Lung (tissue), 12 donors: ENCODE results near the gene GPATCH2. TPM values are rescaled to one million over a fixed set of nuclear protein-coding genes. Genes with fewer than 3 reads are reported as not detected.
A peak's percentile ranks its signal among the peaks of the same experiment; 100 is the strongest.

Source experiments
- ATAC-seq: fragments of 200-7000 bp; cut with Tn5 transposase; one replicate; pipeline ENCODE4 v1.9.1; 2020; ENCODE audit warnings: moderate number of reproducible peaks; ENCODE audit not compliant: insufficient read depth, low FRiP score
- DNase-seq, 3 donors: peaks; one replicate each; pipeline ENCODE4 v3.0.0-alpha.2; 2013 to 2017
- H3K27ac ChIP-seq, 2 donors: one replicate each; pipeline ENCODE4 v1.5.1; 2013; ENCODE audit warnings: mild to moderate bottlenecking in 2 of 2, moderate library complexity in 2 of 2, control low read depth in 1 of 2, inconsistent platforms in 1 of 2, low read depth in 1 of 2, low read length in 1 of 2
- H3K27me3 ChIP-seq, 3 donors: one replicate each; pipeline ENCODE4 v1.5.1; 2013; ENCODE audit warnings: low read length in 2 of 3; ENCODE audit not compliant: control insufficient read depth in 3 of 3, insufficient read depth in 3 of 3
- H3K36me3 ChIP-seq, 4 donors: one replicate each; pipeline ENCODE4 v1.5.1; 2013; ENCODE audit warnings: low read length in 4 of 4, mild to moderate bottlenecking in 1 of 4, moderate library complexity in 1 of 4; ENCODE audit not compliant: control insufficient read depth in 4 of 4, insufficient read depth in 4 of 4
- H3K4me1 ChIP-seq, 5 donors: one replicate each; pipeline ENCODE4 v1.5.1; 2013; ENCODE audit warnings: low read length in 5 of 5, mild to moderate bottlenecking in 2 of 5, moderate library complexity in 1 of 5; ENCODE audit not compliant: control insufficient read depth in 5 of 5, insufficient read depth in 5 of 5
- H3K4me3 ChIP-seq: one replicate; pipeline ENCODE4 v1.5.1; 2013; ENCODE audit warnings: mild to moderate bottlenecking, control low read depth, moderate library complexity
- H3K9ac ChIP-seq, 2 donors: one replicate each; pipeline ENCODE4 v1.5.1; 2013; ENCODE audit warnings: low read length in 2 of 2, control low read depth in 1 of 2; ENCODE audit not compliant: insufficient read depth in 1 of 2
- H3K9me3 ChIP-seq, 4 donors: one replicate each; pipeline ENCODE4 v1.5.1; 2013; ENCODE audit warnings: low read length in 3 of 4, mild to moderate bottlenecking in 1 of 4, moderate library complexity in 1 of 4; ENCODE audit not compliant: control insufficient read depth in 4 of 4, insufficient read depth in 3 of 4
- WGBS, 2 donors: extraction: QIAGEN DNeasy Blood & Tissue Kit; methylation state at CpG; one replicate each; pipeline ENCODE4 v1.1.7; 2013; 5-methylcytosine and 5-hydroxymethylcytosine counted together
- polyA plus RNA-seq, 2 donors: library from polyadenylated mRNA; stranded (reverse); fragments of 200-250 nt; gene quantifications; one replicate each; pipeline ENCODE4 v1.2.1, GENCODE V29; 2013
- total RNA-seq, 2 donors: library from RNA; depleted of rRNA in 1 of 2; stranded (reverse); fragments of >200 nt in 1 of 2; gene quantifications; one replicate each; pipeline ENCODE4 v1.2.1, GENCODE V29; 2014 to 2021
- TF ChIP-seq, protein P1 (sequence below): IDR thresholded peaks from 2 replicates; pipeline ENCODE4 v1.5.1; 2012; ENCODE audit warnings: mild to moderate bottlenecking; ENCODE audit errors: control extremely low read depth, extremely low read depth
- donor health status: control.
- donor health status: control.
- donor health status: Bipolar disorder and iron deficiency.
- donor health status: healthy.
- donor health status: DM: yes; HTN: yes; CAD: no.

Gene GPATCH2
- total and polyA plus RNA-seq, 4 donors: 3.2 to 31.0 (median 8.3) TPM

DNA sequence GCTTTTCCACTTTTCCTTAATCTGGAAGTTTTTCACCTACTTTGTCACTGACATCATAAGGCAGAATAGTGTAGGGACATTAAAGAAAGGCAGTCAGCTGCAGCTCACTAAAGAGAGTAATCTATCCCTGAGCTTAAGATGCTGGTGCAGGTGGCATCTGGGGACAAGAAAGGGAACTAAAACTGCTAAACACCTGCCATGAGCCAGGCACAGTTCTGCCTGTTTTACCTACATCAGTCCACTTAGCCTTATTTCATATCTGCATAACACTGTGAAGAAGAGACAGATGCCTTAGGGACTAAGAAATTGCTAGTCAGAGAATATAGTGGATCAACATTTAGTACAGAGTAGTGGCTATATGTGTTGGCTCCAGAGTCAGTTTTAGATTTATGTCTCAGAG is 88.1 kb downstream of the GPATCH2 start:
- ATAC-seq: no peak
- Histone ChIP-seq H3K9ac (no peak overlapping the region), H3K9me3 (peaks cover 0 to 3% (median 0%) of the 10 kb centered on the region in 4 donors), H3K4me1 (no peaks in the 10 kb centered on the region), H3K4me3 (no peak overlapping the region), H3K36me3 (peaks cover 0 to 3% (median under 1%) of the 10 kb centered on the region in 4 donors), H3K27ac (no peak overlapping the region), H3K27me3 (no peaks in the 10 kb centered on the region)
- no peak for DNase-seq
- TF ChIP-seq, protein P1, sequence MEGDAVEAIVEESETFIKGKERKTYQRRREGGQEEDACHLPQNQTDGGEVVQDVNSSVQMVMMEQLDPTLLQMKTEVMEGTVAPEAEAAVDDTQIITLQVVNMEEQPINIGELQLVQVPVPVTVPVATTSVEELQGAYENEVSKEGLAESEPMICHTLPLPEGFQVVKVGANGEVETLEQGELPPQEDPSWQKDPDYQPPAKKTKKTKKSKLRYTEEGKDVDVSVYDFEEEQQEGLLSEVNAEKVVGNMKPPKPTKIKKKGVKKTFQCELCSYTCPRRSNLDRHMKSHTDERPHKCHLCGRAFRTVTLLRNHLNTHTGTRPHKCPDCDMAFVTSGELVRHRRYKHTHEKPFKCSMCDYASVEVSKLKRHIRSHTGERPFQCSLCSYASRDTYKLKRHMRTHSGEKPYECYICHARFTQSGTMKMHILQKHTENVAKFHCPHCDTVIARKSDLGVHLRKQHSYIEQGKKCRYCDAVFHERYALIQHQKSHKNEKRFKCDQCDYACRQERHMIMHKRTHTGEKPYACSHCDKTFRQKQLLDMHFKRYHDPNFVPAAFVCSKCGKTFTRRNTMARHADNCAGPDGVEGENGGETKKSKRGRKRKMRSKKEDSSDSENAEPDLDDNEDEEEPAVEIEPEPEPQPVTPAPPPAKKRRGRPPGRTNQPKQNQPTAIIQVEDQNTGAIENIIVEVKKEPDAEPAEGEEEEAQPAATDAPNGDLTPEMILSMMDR: no peak

DNA sequence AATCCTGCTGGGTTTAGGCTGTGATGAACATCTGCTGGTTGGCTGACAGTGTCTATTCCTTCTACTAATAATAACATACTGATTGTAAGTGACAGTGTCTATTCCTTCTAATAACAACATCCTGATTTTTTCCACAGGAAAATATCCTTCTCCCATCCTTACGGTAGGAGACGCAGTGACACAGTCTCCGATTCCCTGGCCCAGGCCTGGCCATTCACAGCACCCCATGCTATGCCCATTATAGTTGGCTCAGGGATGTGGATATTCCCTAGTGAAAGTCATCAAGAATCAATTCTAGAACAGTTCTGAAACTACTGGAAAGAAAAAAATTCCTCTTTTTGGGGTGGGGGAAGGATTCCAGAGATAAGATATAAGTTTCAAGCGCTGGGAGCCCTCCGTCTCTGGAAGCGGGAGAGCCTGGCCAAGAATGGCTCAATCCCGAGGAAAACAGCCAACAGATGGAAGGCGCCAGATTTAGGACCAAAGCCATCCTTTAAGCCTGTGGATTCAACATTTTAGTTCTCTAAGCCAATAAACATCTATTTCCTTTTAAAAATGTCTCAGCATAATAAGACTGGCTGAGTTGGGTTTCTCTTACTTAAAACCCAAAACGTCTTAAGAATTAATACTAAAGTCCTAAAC is 88.6 kb downstream of the GPATCH2 start:
- Histone ChIP-seq H3K4me1 (no peaks in the 10 kb centered on the region), H3K4me3 (no peak overlapping the region), H3K27ac (no peak overlapping the region), H3K36me3 (no peaks in the 10 kb centered on the region), H3K9ac (no peak overlapping the region), H3K9me3 (no peaks in the 10 kb centered on the region), H3K27me3 (no peaks in the 10 kb centered on the region)
- DNase-seq (peak; percentile 28 to 78 (median 61)), ATAC-seq (no peak)
- 77 to 92% methylated on average over 9 of the region's 9 CpGs for WGBS, 2 donors
- TF ChIP-seq, protein P1: no peak

DNA sequence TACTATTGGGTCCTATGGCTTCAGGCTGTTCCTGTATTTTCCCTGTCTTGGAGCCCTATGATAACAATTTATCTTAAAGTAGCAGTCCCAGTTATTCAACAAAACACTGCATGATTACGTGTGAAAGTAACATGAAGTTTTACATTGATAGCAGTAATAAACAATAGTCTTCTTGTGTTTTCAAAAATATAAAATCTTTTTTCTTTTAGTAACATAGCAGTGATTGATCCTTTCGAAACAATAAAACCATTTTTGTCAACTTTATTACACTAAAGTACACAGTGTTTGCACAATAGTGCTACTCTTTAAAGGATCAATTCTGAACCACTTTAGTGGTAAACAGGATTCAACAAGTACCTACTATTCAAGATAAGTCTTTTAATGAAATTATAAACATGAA is 90.6 kb downstream of the GPATCH2 start:
- Histone ChIP-seq H3K9me3 (no peaks in the 10 kb centered on the region), H3K27me3 (no peaks in the 10 kb centered on the region), H3K27ac (no peak overlapping the region), H3K4me3 (no peak overlapping the region), H3K4me1 (no peaks in the 10 kb centered on the region), H3K9ac (no peak overlapping the region), H3K36me3 (no peaks in the 10 kb centered on the region)
- ATAC-seq (no peak), DNase-seq (no peak)
- TF ChIP-seq, protein P1: no peak
- 88 to 89% methylated on average over 2 of the region's 2 CpGs for WGBS, 2 donors

- 83 to 94% methylated on average over 2 of the region's 2 CpGs for WGBS, 2 donors
- Histone ChIP-seq H3K4me3 (no peak overlapping the region), H3K9ac (no peak overlapping the region), H3K27me3 (no peaks in the 10 kb centered on the region), H3K36me3 (no peaks in the 10 kb centered on the region), H3K9me3 (no peaks in the 10 kb centered on the region), H3K27ac (no peak overlapping the region), H3K4me1 (no peaks in the 10 kb centered on the region)
- no peak for ATAC-seq
- DNase-seq: no peak
- TF ChIP-seq, protein P1: no peak
Measured at GRCh38 chr1:217539510-217539909, 91.4 kb downstream of the GPATCH2 start.
